B cell (primary cell): ENCODE results near the gene ADGRD1. TPM values are rescaled to one million over a fixed set of nuclear protein-coding genes. Genes with fewer than 3 reads are reported as not detected.
"Not testable (repeated sequence)": the region's sequence is repeated elsewhere in the genome, so short reads cannot be mapped to it uniquely, and the experiment has no call there.

ENCODE experiments used
- ATAC-seq: fragments of 200-7000 bp; cut with Tn5 transposase; one replicate; pipeline ENCODE4 v1.10.0; 2021; ENCODE audit warnings: low read depth, mild to moderate bottlenecking, moderate number of reproducible peaks, moderate library complexity
- CTCF ChIA-PET: fragments of 350-600 bp; sonication (Branson Sonifier 250); formaldehyde crosslinking; loops from one replicate; lab custom pipeline; 2021; ENCODE audit warnings: antibody characterized with exemption, inconsistent platforms; lab: Charles Lee
- POLR2A ChIA-PET: fragments of 350-600 bp; sonication (Branson Sonifier 250); formaldehyde crosslinking; loops from one replicate; lab custom pipeline; 2021; ENCODE audit warnings: antibody characterized with exemption; lab: Charles Lee
- DNase-seq: peaks from one replicate; pipeline ENCODE4 v3.0.0; 2013
- H2AFZ ChIP-seq: 2 replicates; pipeline ENCODE4 v1.6.1; 2012; ENCODE audit warnings: mild to moderate bottlenecking, low read depth, low read length; ENCODE audit not compliant: insufficient read depth, poor library complexity, severe bottlenecking
- H3K27ac ChIP-seq, 2 donors: 1 replicate in 1 of 2; 2 replicates in 1 of 2; pipeline ENCODE4 v1.5.1; 2012 to 2013; ENCODE audit warnings: low read length in 2 of 2, mild to moderate bottlenecking in 2 of 2, moderate library complexity in 1 of 2
- H3K27me3 ChIP-seq, 4 experiments: fragments of 200-600 bp in 1 of 4; sonication (generic) in 1 of 4; replicated peaks in 1 of 4; 1 replicate in 2 of 4; 2 replicates in 2 of 4; pipeline versions ENCODE4 v1.6.1 to v1.7.0; 2013 to 2016; ENCODE audit warnings: low read length in 3 of 4, mild to moderate bottlenecking in 2 of 4, mixed read lengths in 1 of 4, moderate library complexity in 1 of 4; ENCODE audit not compliant: insufficient read depth in 4 of 4, control insufficient read depth in 3 of 4; ENCODE audit errors: control extremely low read depth in 1 of 4
- H3K36me3 ChIP-seq, 2 experiments: replicated peaks in 1 of 2; 1 replicate in 1 of 2; 2 replicates in 1 of 2; pipeline versions ENCODE4 v1.6.1 to v1.7.1; 2013; ENCODE audit warnings: low read length in 1 of 2; ENCODE audit not compliant: insufficient read depth in 2 of 2, control insufficient read depth in 1 of 2; ENCODE audit errors: control extremely low read depth in 1 of 2, extremely low read depth in 1 of 2
- H3K4me1 ChIP-seq, 2 donors: fragments of 200-600 bp in 1 of 2; sonication (generic) in 1 of 2; 1 replicate in 1 of 2; 2 replicates in 1 of 2; pipeline versions ENCODE4 v1.5.1 to v1.6.1; 2013 to 2017; ENCODE audit warnings: low read length in 2 of 2; ENCODE audit not compliant: control insufficient read depth in 2 of 2, insufficient read depth in 2 of 2
- H3K4me2 ChIP-seq: replicated peaks from 2 replicates; pipeline ENCODE3; 2012; ENCODE audit warnings: mild to moderate bottlenecking, low read depth, low read length; ENCODE audit not compliant: poor library complexity, severe bottlenecking
- H3K4me3 ChIP-seq, 5 experiments: fragments of 200-600 bp in 1 of 5; sonication (generic) in 1 of 5; 1 replicate in 3 of 5; 2 replicates in 2 of 5; pipeline versions ENCODE4 v1.5.1 to v1.7.0; 2011 to 2016; ENCODE audit warnings: low read length in 4 of 5, mild to moderate bottlenecking in 4 of 5, low read depth in 2 of 5, control low read depth in 1 of 5, moderate library complexity in 1 of 5; ENCODE audit not compliant: insufficient read depth in 1 of 5; ENCODE audit errors: control extremely low read depth in 1 of 5, extremely low read depth in 1 of 5
- H3K79me2 ChIP-seq: fragments of 200-600 bp; sonication (generic); one replicate; pipeline ENCODE4 v1.6.0; 2016; ENCODE audit warnings: low read length; ENCODE audit not compliant: control insufficient read depth, insufficient read depth
- H3K9ac ChIP-seq: fragments of 200-600 bp; sonication (generic); 2 replicates; pipeline ENCODE4 v1.6.1; 2017; ENCODE audit warnings: mild to moderate bottlenecking, low read length, moderate library complexity
- H3K9me3 ChIP-seq, 3 donors: one replicate each; pipeline versions ENCODE4 v1.6.1 to v1.7.1; 2013; ENCODE audit warnings: low read length in 2 of 3; ENCODE audit not compliant: control insufficient read depth in 2 of 3, insufficient read depth in 1 of 3; ENCODE audit errors: control extremely low read depth in 1 of 3
- H4K20me1 ChIP-seq: 2 replicates; pipeline ENCODE4 v1.6.0; 2012; ENCODE audit warnings: mild to moderate bottlenecking, low read length; ENCODE audit not compliant: insufficient read depth, control insufficient read depth, poor library complexity, severe bottlenecking
- H3K27ac Mint-ChIP-seq: one replicate; pipeline ENCODE4 v1.8.0; 2021; ENCODE audit warnings: mixed read lengths
- H3K27me3 Mint-ChIP-seq: one replicate; pipeline ENCODE4 v1.8.0; 2021; ENCODE audit warnings: mixed read lengths
- H3K4me1 Mint-ChIP-seq: one replicate; pipeline ENCODE4 v1.8.0; 2021; ENCODE audit warnings: mixed read lengths
- H3K4me3 Mint-ChIP-seq: one replicate; pipeline ENCODE4 v1.8.0; 2021; ENCODE audit warnings: mixed read lengths
- H3K9me3 Mint-ChIP-seq: one replicate; pipeline ENCODE4 v1.8.0; 2022; ENCODE audit warnings: mixed read lengths; ENCODE audit not compliant: insufficient read depth
- CTCF ChIP-seq: fragments of 200-600 bp; IDR thresholded peaks from one replicate; pipeline ENCODE4 v1.8.0; 2022; ENCODE audit warnings: antibody characterized with exemption, mild to moderate bottlenecking
- EZH2 ChIP-seq: IDR thresholded peaks from 2 replicates; pipeline ENCODE4 v1.6.1; 2012; ENCODE audit warnings: borderline replicate concordance, low read depth, mild to moderate bottlenecking, moderate library complexity, low read length; ENCODE audit not compliant: insufficient read depth, poor library complexity, severe bottlenecking
- WGBS: methylation state at CpG from one replicate; pipeline ENCODE4 v1.1.5; 2013; ENCODE audit warnings: missing lambda C conversion rate; ENCODE audit not compliant: insufficient coverage; 5-methylcytosine and 5-hydroxymethylcytosine counted together
- intact Hi-C: fragments of 100-400 bp; cut with micrococcal nuclease; formaldehyde crosslinking; loops from one replicate; pipeline ENCODE4 v1.10.0; 2022
- polyA plus RNA-seq: library from polyadenylated mRNA; depleted of rRNA; stranded (reverse); fragments of >200 nt; gene quantifications from 2 replicates; pipeline ENCODE4 v1.2.3, GENCODE V29; 2012
- total RNA-seq, 2 donors: library from RNA; stranded (reverse); fragments of 120-200 nt in 1 of 2; gene quantifications; 1 replicate in 1 of 2; 2 replicates in 1 of 2; pipeline versions ENCODE4 v1.2.3 to v1.2.4, GENCODE V29; 2013 to 2022

ADGRD1 gene
- total and polyA plus RNA-seq, 2 donors (not counting 1 experiment from before 2014, with no cell fraction given) = 1.1 to 2.2 TPM

GRCh38 chr12:130936561-130936960 lies 17.1 kb upstream of the ADGRD1 start:
- H3K4me1 ChIP-seq = no peaks in the 10 kb centered on the region
- Mint-ChIP-seq H3K27ac (no peak overlapping the region), H3K4me1 (no peaks in the 10 kb centered on the region), H3K9me3 (peaks cover 6% of the 10 kb centered on the region), H3K4me3 (no peak overlapping the region), H3K27me3 (peaks cover 18% of the 10 kb centered on the region)
- H3K27me3 ChIP-seq = no peaks in the 10 kb centered on the region
- no peak overlapping the region for H3K4me2 ChIP-seq
- no peaks in the 10 kb centered on the region for H4K20me1 ChIP-seq
- ATAC-seq (no peak), DNase-seq (no peak)
- intact Hi-C loops = no loop called here
- no peak overlapping the region for H3K27ac ChIP-seq
- no CpG with 5 or more reads among the region's 2 CpGs for WGBS
- no peak overlapping the region for H3K9ac ChIP-seq
- ChIA-PET CTCF (interaction anchor here (0.8 kb wide), 1 partner anchor 194 kb away, joined by 3 read pairs; no protein-coding TSS in a partner anchor), POLR2A (no interaction called here)
- H3K4me3 ChIP-seq = no peak overlapping the region
- H3K79me2 ChIP-seq = no peaks in the 10 kb centered on the region
- H3K9me3 ChIP-seq = peaks cover 7 to 12% (median 10%) of the 10 kb centered on the region in 3 donors
- no peak overlapping the region for H2AFZ ChIP-seq
- no peaks in the 10 kb centered on the region for H3K36me3 ChIP-seq
- TF ChIP-seq EZH2 (no peak), CTCF (no peak)

- Mint-ChIP-seq H3K9me3 (peaks cover 6% of the 10 kb centered on the region), H3K27me3 (peaks cover 18% of the 10 kb centered on the region), H3K27ac (no peak overlapping the region), H3K4me3 (no peak overlapping the region), H3K4me1 (no peaks in the 10 kb centered on the region)
- ChIA-PET POLR2A (no interaction called here), CTCF (interaction anchor here (0.8 kb wide), 1 partner anchor 194 kb away, joined by 3 read pairs; no protein-coding TSS in a partner anchor)
- no peaks in the 10 kb centered on the region for H3K27me3 ChIP-seq
- H4K20me1 ChIP-seq = no peaks in the 10 kb centered on the region
- H3K4me3 ChIP-seq = no peak overlapping the region
- no peaks in the 10 kb centered on the region for H3K4me1 ChIP-seq
- ATAC-seq = no peak
- TF ChIP-seq CTCF = no peak
- no peak for TF ChIP-seq EZH2
- 75% methylated on average over 1 of the region's 2 CpGs for WGBS
- no peak overlapping the region for H2AFZ ChIP-seq
- H3K36me3 ChIP-seq = no peaks in the 10 kb centered on the region
- peaks cover 7 to 12% (median 10%) of the 10 kb centered on the region in 3 donors for H3K9me3 ChIP-seq
- DNase-seq = no peak
- H3K79me2 ChIP-seq = no peaks in the 10 kb centered on the region
- no peak overlapping the region for H3K4me2 ChIP-seq
- H3K27ac ChIP-seq = no peak overlapping the region
- intact Hi-C loops = no loop called here
- no peak overlapping the region for H3K9ac ChIP-seq
These were observed 16.6 kb upstream of the ADGRD1 start for GRCh38 chr12:130937063-130937462.

- peaks cover 7 to 12% (median 10%) of the 10 kb centered on the region in 3 donors for H3K9me3 ChIP-seq
- H4K20me1 ChIP-seq, H3K4me3 Mint-ChIP-seq, H2AFZ ChIP-seq, H3K4me1 Mint-ChIP-seq, H3K9me3 Mint-ChIP-seq, H3K4me3 ChIP-seq, H3K27ac Mint-ChIP-seq, H3K27me3 ChIP-seq, H3K4me1 ChIP-seq, CTCF ChIA-PET, DNase-seq, intact Hi-C loops, H3K27ac ChIP-seq, H3K9ac ChIP-seq, H3K36me3 ChIP-seq, ATAC-seq, H3K79me2 ChIP-seq, POLR2A ChIA-PET, H3K4me2 ChIP-seq: not testable (repeated sequence)
- H3K27me3 Mint-ChIP-seq = peaks cover 14% of the 10 kb centered on the region
- WGBS = 100% methylated on average over 1 of the region's 3 CpGs
These were observed 16.2 kb upstream of the ADGRD1 start for GRCh38 chr12:130937546-130937945.
